ENCODE results near the gene GABRR3.

DNA sequence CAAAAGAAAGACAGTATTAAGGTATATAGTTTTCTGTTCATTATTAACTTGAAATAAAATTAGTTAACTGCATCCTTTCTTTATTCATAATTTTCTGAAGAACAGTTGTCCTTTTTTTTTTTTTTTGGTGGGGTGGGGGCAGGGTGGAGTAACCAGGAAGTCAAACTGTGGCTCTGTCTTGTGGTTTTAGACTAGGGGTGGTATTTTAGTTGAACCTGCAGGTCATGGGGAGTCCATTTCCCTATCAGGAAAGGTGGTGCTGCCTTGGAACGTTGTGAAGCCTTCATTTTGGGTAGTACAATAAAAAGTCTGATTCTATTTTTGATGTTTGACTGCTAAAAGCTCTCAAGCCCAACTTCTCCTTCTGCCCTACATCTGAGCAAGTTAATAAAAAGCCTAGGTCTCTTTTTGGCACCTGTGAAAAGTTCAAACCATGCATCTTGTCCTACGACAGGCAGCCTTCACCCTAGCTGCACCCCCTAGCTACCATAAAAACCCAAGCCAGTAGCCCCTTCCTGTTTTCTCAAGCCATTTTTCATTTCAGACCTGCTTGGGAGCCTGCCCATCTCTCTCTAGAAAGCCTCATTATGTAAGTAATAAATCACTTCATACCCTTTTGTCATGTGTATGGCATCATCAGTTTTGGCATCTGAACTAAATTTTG, 31.7 kb downstream of the GABRR3 start:
- TF ChIP-seq EZH2 (IDR thresholded peaks at IDR 0.05) = no peak
- no peak for TF ChIP-seq POLR2AphosphoS5 (IDR thresholded peaks at IDR 0.05; ENCODE audit: borderline replicate concordance, low read depth, low read length)

Measured in SK-N-MC (cell line).